Stomach smooth muscle (tissue), 2 donors: ENCODE results near the gene IGLL5.

Experiments
- H3K27ac ChIP-seq: one replicate; pipeline ENCODE4 v1.7.0; 2013; ENCODE audit warnings: mild to moderate bottlenecking, low read length, inconsistent platforms
- H3K27me3 ChIP-seq, 2 donors: one replicate each; pipeline ENCODE4 v1.7.0; 2013; ENCODE audit warnings: low read length in 2 of 2; ENCODE audit not compliant: insufficient read depth in 2 of 2, control insufficient read depth in 1 of 2
- H3K36me3 ChIP-seq, 2 donors: one replicate each; pipeline ENCODE4 v1.7.0; 2013; ENCODE audit warnings: low read length in 2 of 2; ENCODE audit not compliant: control insufficient read depth in 2 of 2, insufficient read depth in 2 of 2
- H3K4me1 ChIP-seq: one replicate; pipeline ENCODE4 v1.7.0; 2013; ENCODE audit warnings: low read length; ENCODE audit not compliant: control insufficient read depth, insufficient read depth
- H3K4me3 ChIP-seq, 2 donors: one replicate each; pipeline ENCODE4 v1.7.0; 2013; ENCODE audit warnings: low read length in 2 of 2
- H3K9ac ChIP-seq, 2 donors: one replicate each; pipeline ENCODE4 v1.7.0; 2013; ENCODE audit warnings: low read length in 2 of 2, mild to moderate bottlenecking in 1 of 2
- H3K9me3 ChIP-seq, 2 donors: one replicate each; pipeline ENCODE4 v1.7.0; 2013; ENCODE audit warnings: low read length in 2 of 2; ENCODE audit not compliant: control insufficient read depth in 2 of 2
- donor health status: healthy.
- donor health status: Pancreatic carcinoma.

IGLL5 gene

DNA sequence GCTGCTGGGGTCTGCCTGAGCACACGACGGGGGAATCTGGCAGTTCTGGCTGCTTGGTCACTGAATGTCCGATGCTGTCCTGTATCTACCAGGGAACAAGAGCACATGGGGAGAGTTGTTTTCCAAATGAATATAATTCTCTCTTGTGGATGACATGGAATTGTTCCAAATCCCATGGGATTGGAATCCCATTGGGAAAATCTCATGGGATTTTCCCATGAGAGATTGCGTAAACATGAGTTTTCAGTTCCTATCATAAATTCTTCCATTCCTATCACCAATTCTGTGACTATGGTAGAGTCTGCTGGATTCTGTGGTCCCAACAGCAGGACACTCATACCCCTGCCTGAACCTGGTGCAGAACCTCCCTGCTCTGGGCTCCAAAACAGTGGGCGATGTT is 35.6 kb upstream of the IGLL5 start:
- Histone ChIP-seq H3K4me3 (no peak overlapping the region), H3K27me3 (peaks cover 2 to 14% of the 10 kb centered on the region in 2 donors), H3K9ac (no peak overlapping the region), H3K27ac (no peak overlapping the region), H3K4me1 (no peaks in the 10 kb centered on the region), H3K9me3 (no peaks in the 10 kb centered on the region), H3K36me3 (no peaks in the 10 kb centered on the region)

DNA sequence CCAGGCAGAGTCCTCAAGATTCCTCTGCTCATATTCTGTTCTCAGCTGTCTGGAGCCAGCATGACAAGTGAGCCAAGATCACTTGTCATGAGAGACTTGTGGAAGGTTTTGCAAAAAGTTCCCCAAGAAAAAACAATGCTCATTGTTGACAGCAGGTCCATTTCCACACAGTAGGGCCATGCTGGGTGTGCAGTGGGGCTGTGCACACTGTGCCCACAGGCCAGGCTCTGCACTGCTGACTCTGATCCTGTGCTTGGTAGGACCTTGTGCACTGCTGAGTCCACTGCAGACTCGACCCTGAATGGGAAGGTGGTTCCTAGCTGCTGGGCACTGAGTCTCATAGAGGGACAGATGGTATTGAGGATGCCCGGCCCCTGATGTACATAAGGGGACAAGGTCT is 33.9 kb upstream of the IGLL5 start:
- Histone ChIP-seq H3K27me3 (peaks cover 2 to 25% of the 10 kb centered on the region in 2 donors), H3K36me3 (no peaks in the 10 kb centered on the region), H3K4me3 (no peak overlapping the region), H3K9me3 (no peaks in the 10 kb centered on the region), H3K9ac (no peak overlapping the region), H3K27ac (no peak overlapping the region), H3K4me1 (no peaks in the 10 kb centered on the region)

DNA sequence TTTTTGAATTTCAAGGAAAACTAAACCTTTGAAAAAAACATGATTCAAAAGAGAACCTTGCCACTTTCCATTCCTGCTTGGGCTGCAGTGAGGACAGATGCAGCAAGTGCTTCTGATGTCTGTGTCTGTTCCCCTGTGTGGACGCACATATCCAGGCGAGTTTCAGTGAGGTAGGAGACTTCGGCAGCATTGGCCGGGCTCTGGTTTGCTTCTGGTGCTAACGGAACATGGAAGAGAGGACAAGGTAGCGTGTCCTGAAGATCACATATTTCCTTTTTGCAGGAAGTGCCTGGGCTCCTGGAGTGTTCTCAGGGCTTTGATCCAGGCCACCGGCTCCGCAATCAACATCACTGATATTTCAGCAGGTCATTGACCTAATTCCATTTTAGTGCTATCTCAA is 33.1 kb upstream of the IGLL5 start:
- H3K36me3 ChIP-seq: no peaks in the 10 kb centered on the region
- no peaks in the 10 kb centered on the region for H3K9me3 ChIP-seq
- H3K4me3 ChIP-seq: no peak overlapping the region
- H3K4me1 ChIP-seq: no peaks in the 10 kb centered on the region
- H3K27ac ChIP-seq: no peak overlapping the region
- peaks cover 2 to 25% of the 10 kb centered on the region in 2 donors for H3K27me3 ChIP-seq
- no peak overlapping the region for H3K9ac ChIP-seq

DNA sequence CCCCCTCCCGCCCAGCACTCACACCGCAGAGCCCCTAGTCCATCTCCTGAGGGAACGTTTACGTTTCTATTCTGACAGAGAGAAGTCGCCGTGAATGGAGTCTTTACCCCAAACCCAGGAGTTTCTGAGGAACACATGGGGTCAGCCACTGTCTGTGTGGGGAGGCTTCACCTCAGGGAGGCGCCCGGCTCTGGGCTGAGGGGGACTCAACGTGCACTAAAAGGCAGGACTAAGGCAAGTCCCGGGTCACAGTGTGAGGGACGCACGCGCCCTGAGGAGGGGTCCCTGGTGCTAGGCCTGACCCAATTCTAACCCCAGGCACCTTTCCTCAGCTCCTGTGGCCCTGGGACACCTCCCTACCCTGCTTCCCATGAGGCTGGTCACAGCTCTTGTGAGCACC is 32.5 kb upstream of the IGLL5 start:
- Histone ChIP-seq H3K27me3 (peaks cover 2 to 25% of the 10 kb centered on the region in 2 donors), H3K9me3 (no peaks in the 10 kb centered on the region), H3K4me1 (no peaks in the 10 kb centered on the region), H3K9ac (no peak overlapping the region), H3K4me3 (no peak overlapping the region), H3K36me3 (no peaks in the 10 kb centered on the region), H3K27ac (no peak overlapping the region)

DNA sequence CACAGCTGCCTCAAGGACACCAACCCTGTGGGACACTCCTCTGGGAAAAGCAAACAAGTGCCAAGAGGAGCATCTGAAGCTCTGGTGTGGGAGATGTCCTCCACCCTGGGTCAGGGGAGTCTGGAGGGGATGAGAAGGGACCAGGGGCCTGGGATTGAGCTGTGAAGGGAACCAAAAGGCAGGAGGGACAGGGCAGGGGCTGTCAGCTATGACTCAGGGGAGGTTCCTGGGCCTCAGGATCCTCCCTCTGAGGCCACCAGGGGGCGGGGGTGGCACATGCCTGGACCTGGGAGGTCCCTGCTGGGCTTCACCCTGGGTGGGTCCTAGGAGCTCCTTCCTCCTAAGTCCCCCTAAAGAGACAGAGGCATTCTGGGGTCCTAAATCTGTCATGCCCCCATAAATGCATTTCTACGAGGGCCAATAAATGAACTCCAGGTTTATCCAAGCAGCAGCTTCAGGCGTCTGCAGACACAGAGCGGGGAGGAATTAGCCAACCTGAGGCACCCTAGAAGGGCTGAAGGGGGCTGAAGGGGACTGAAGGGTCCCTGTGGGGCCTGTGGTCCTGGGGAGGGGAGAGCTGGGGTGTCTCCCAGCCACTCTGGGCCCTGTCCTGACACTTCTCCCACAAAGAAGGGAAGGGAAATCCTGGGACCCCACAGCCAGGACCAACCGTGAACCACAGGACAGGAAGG is 31.9 kb upstream of the IGLL5 start:
- Histone ChIP-seq H3K9me3 (no peaks in the 10 kb centered on the region), H3K4me1 (no peaks in the 10 kb centered on the region), H3K36me3 (no peaks in the 10 kb centered on the region), H3K27ac (no peak overlapping the region), H3K27me3 (peaks cover 2 to 25% of the 10 kb centered on the region in 2 donors), H3K4me3 (no peak overlapping the region), H3K9ac (no peak overlapping the region)

DNA sequence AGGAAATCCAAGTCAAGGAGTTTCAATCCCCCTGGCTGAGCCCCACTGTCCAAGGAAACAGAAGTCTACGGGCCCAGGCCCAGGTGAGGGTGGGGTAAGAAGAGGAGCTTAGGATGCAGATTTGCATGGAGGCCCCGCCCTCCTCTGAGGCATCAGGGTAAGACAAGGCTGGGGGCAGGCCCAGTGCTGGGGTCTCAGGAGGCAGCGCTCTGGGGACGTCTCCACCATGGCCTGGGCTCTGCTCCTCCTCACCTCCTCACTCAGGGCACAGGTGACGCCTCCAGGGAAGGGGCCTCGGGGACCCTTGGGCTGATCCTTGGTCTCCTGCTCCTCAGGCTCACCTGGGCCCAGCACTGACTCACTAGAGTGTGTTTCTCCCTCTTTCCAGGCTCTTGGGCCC is 31.3 kb upstream of the IGLL5 start:
- Histone ChIP-seq H3K36me3 (no peaks in the 10 kb centered on the region), H3K9me3 (no peaks in the 10 kb centered on the region), H3K27ac (no peak overlapping the region), H3K27me3 (peaks cover 2 to 23% of the 10 kb centered on the region in 2 donors), H3K4me3 (no peak overlapping the region), H3K9ac (no peak overlapping the region), H3K4me1 (no peaks in the 10 kb centered on the region)

DNA sequence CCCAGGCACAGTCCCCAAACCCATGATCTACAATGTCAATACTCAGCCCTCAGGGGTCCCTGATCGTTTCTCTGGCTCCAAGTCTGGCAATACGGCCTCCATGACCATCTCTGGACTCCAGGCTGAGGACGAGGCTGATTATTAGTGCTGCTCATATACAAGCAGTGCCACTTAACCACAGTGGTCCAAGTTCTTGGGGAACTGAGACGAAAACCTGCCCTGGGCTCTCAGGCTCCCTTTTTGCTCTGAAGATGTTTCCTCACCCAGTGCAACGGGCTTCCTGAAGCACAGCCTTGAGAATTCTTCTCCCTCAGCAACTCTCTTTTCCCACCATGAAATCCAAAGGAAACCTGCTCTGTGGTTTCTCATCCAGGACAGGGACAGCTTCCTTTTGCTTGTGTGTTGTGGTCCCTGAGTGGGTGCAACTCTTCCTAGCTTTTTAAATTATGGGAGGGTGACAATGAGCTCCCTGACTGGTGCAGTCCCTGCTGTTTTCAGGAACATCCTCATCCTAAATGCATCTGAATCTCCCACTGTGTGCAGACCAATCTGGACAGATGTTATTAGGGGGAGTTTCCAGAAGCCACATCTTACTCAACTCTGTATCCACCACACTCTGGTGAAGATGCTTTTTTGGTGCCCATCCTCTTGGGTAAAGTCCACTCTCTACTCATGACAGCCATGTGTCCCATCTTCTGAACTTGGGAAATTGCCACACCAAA is 30.6 kb upstream of the IGLL5 start:
- Histone ChIP-seq H3K27me3 (peaks cover 2 to 21% of the 10 kb centered on the region in 2 donors), H3K9ac (no peak overlapping the region), H3K27ac (no peak overlapping the region), H3K9me3 (no peaks in the 10 kb centered on the region), H3K4me1 (no peaks in the 10 kb centered on the region), H3K4me3 (no peak overlapping the region), H3K36me3 (no peaks in the 10 kb centered on the region)

DNA sequence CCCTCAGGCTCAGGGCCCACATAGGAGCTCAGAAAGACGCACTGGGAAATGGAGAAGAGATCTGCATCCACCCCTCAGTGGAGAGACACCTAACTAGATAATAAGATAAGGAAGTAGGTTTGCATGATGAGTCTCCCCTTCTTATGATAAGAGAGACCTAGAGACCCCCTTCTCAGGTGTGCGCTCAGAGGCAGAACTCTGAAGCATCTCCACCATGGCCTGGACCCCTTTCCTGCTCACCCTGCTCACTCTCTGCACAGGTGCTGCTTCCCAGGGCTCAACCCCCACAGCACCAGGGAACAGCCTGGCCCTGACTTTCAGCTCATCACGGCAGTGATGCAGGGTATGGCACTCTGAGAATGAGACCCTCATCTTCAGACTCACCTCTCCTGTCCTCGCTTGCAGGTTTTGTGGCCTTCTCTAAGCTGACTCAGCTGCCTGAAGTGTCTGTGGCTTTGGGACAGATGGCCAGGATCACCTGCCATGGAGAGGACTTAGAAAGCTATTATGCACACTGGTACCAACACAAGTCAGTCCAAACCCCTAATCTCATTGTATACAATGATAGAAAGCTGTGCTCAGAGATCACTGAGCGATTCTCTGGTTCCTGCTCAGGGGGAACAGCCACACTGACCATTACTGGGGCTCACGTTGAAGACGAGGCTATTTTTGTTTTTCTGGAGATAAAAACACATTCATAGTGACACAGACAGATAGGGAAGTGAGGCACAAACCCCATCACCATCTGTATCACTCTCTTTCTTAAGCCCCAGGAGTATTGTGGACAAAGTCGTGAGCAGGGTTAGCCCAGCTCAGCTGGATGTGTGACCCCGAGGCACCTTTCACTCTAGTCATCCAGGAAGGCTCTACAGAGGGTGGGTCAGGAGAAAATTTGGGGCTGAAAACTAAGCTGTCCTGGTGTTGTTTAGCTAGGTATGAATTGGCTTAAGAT is 29.7 kb upstream of the IGLL5 start:
- no peaks in the 10 kb centered on the region for H3K9me3 ChIP-seq
- no peaks in the 10 kb centered on the region for H3K36me3 ChIP-seq
- H3K9ac ChIP-seq: no peak overlapping the region
- H3K27ac ChIP-seq: no peak overlapping the region
- H3K4me1 ChIP-seq: no peaks in the 10 kb centered on the region
- peaks cover 2 to 20% of the 10 kb centered on the region in 2 donors for H3K27me3 ChIP-seq
- no peak overlapping the region for H3K4me3 ChIP-seq

DNA sequence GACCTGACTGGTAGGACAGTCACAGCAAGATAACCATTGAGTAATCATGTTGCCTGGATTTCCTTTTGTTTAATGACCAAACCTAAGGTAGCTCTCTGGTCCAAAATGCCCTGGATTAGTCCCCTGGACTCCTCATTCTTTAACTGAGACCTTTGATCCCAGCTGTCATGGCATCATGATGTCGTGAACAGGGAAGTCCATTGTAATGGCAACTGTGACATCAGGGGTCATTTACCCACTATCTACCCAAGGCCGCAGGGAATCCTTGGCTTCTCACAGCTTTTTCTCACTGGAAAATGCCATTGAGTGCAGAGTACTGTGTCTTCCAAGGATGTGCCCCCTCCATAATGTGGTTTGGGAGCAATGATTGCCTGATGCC is 29.1 kb upstream of the IGLL5 start:
- Histone ChIP-seq H3K9me3 (no peaks in the 10 kb centered on the region), H3K27ac (no peak overlapping the region), H3K27me3 (peaks cover 2 to 20% of the 10 kb centered on the region in 2 donors), H3K36me3 (no peaks in the 10 kb centered on the region), H3K4me3 (no peak overlapping the region), H3K9ac (no peak overlapping the region), H3K4me1 (no peaks in the 10 kb centered on the region)

DNA sequence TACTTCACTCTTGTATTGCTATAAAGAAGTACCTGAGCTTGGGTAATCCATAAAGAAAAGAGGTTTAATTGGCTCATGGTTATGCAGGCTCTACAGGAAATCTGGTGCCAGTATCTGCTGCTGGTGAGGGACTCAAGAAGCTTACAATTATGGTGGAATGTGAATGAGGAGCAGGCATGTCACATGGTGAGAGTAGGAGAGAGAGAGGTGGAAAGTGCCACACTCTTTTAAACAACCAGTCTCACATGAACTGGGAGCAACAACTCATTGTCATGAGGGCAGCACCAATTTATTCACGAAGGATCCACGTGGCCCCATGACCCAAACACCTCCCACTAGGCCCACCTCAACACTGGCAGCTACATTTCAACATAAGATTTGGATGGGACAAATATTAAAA is 24.6 kb upstream of the IGLL5 start:
- Histone ChIP-seq H3K36me3 (no peaks in the 10 kb centered on the region), H3K9ac (no peak overlapping the region), H3K4me1 (no peaks in the 10 kb centered on the region), H3K4me3 (no peak overlapping the region), H3K9me3 (no peaks in the 10 kb centered on the region), H3K27me3 (peaks cover 0 to 4% of the 10 kb centered on the region in 2 donors), H3K27ac (no peak overlapping the region)
